Ovary (tissue), 9 donors: ENCODE data around the gene YPEL1. TPM values are rescaled to one million over a fixed set of nuclear protein-coding genes. Genes with fewer than 3 reads are reported as not detected.

Experiments
- DNase-seq, 5 donors: peaks; one replicate each; pipeline ENCODE4 v3.0.0-alpha.2; 2019 to 2020
- H3K27ac ChIP-seq, 2 donors: fragments of 200-600 bp; one replicate each; pipeline versions ENCODE4 v1.5.1 to v1.8.0; 2019 to 2022
- H3K27me3 ChIP-seq: fragments of 200-600 bp; one replicate; pipeline ENCODE4 v1.8.0; 2022
- H3K36me3 ChIP-seq: fragments of 200-600 bp; sonication (generic); one replicate; pipeline ENCODE4 v1.5.1; 2019
- H3K4me1 ChIP-seq: one replicate; pipeline ENCODE4 v1.8.1; 2013; ENCODE audit warnings: mild to moderate bottlenecking, moderate library complexity; ENCODE audit not compliant: insufficient read depth
- H3K4me3 ChIP-seq: fragments of 200-600 bp; sonication (generic); one replicate; pipeline ENCODE4 v1.5.1; 2017
- H3K9me3 ChIP-seq, 2 donors: fragments of 200-600 bp in 1 of 2; sonication (generic) in 1 of 2; one replicate each; pipeline versions ENCODE4 v1.5.1 to v1.8.1; 2013 to 2019; ENCODE audit warnings: mild to moderate bottlenecking in 1 of 2, moderate library complexity in 1 of 2
- CTCF ChIP-seq, 3 donors: fragments of 450-650 bp in 2 of 3; fragments of 200-600 bp in 1 of 3; IDR thresholded peaks; one replicate each; pipeline versions ENCODE4 v1.5.1 to v1.8.0; 2016 to 2022; ENCODE audit warnings: antibody characterized with exemption in 3 of 3, mild to moderate bottlenecking in 1 of 3
- EP300 ChIP-seq: sonication (generic); formaldehyde crosslinking; IDR thresholded peaks from one replicate; pipeline ENCODE4 v1.6.1; 2017; ENCODE audit warnings: antibody characterized with exemption
- POLR2A ChIP-seq: fragments of 450-650 bp; IDR thresholded peaks from one replicate; pipeline ENCODE4 v1.6.1; 2017; ENCODE audit warnings: antibody characterized with exemption, mild to moderate bottlenecking, moderate library complexity
- WGBS, 3 donors: extraction: QIAGEN DNeasy Blood & Tissue Kit in 1 of 3; methylation state at CpG; one replicate each; pipeline versions ENCODE4 v1.1.5 to v1.1.7; 2013 to 2017; 5-methylcytosine and 5-hydroxymethylcytosine counted together
- intact Hi-C, 4 donors: fragments of 100-400 bp; cut with DNase I; formaldehyde crosslinking; loops; one replicate each; pipeline versions ENCODE4 v1.11.0 to v1.15.1; 2022 to 2023
- polyA plus RNA-seq, 2 donors: library from polyadenylated mRNA; stranded (reverse); fragments of 200-250 nt in 1 of 2; fragments of 350-450 nt in 1 of 2; fragmentation: Illumina TruSeq in 1 of 2; extraction: RNeasy Lipid Tissue Mini Kit (QIAGEN cat#74804) in 1 of 2; gene quantifications; one replicate each; pipeline ENCODE4 v1.2.3, GENCODE V29; 2013 to 2014
- total RNA-seq, 7 donors: library from RNA; depleted of rRNA in 2 of 7; stranded (reverse); fragments of >200 nt in 2 of 7; fragmentation: NEBNext Ultra II Directional in 3 of 7; extraction: Animal tissue kit (Norgen Biotek cat#: 25700) in 3 of 7; gene quantifications; one replicate each; pipeline versions ENCODE4 v1.1.0 to v1.2.4, GENCODE V29; 2016 to 2023
- donor health status: DM: no; HTN: no; CAD: no; lungs with moderate emphysema.
- donor health status: DM: no; HTN: no; CAD: no.
- donor health status: Bipolar disorder and iron deficiency.
- donor health status: DM: yes; HTN: yes; CAD: no.
- donor health status: DM: no; HTN: no; CAD: no.
- donor health status: DM: yes; HTN: yes; CAD: no.

The YPEL1 gene
- total and polyA plus RNA-seq, 9 donors: 2.9 to 11.4 (median 8.5) TPM

- Histone ChIP-seq H3K9me3 (no peaks in the 10 kb centered on the region), H3K36me3 (no peaks in the 10 kb centered on the region), H3K4me1 (no peaks in the 10 kb centered on the region), H3K4me3 (no peak overlapping the region), H3K27me3 (no peaks in the 10 kb centered on the region), H3K27ac (no peak overlapping the region)
- TF ChIP-seq CTCF (IDR thresholded peaks at IDR 0.05) (no peak), POLR2A (no peak), EP300 (no peak)
- intact Hi-C loops: no loop called here
- WGBS, 3 donors: 81 to 83% (median 82%) methylated on average over 5 to 6 of the region's 6 CpGs
- DNase-seq: no peak
Measured at GRCh38 chr22:21688341-21688705, 47.3 kb downstream of the YPEL1 start.

- no peak for DNase-seq
- H3K36me3 ChIP-seq: no peaks in the 10 kb centered on the region
- H3K4me3 ChIP-seq: no peak overlapping the region
- intact Hi-C loops: no loop called here
- TF ChIP-seq EP300: no peak
- no peak for TF ChIP-seq CTCF (IDR thresholded peaks at IDR 0.05)
- no peak for TF ChIP-seq POLR2A
- no peaks in the 10 kb centered on the region for H3K9me3 ChIP-seq
- H3K27ac ChIP-seq: no peak overlapping the region
- no peaks in the 10 kb centered on the region for H3K27me3 ChIP-seq
- WGBS, 3 donors: 88 to 93% (median 90%) methylated on average over 11 of the region's 11 CpGs
- H3K4me1 ChIP-seq: no peaks in the 10 kb centered on the region
Measured at GRCh38 chr22:21687685-21688259, 47.8 kb downstream of the YPEL1 start.

GRCh38 chr22:21686634-21687393, 48.8 kb downstream of the YPEL1 start:
- Histone ChIP-seq H3K27ac (no peak overlapping the region), H3K9me3 (no peaks in the 10 kb centered on the region), H3K4me3 (no peak overlapping the region), H3K4me1 (no peaks in the 10 kb centered on the region), H3K27me3 (no peaks in the 10 kb centered on the region), H3K36me3 (no peaks in the 10 kb centered on the region)
- intact Hi-C loops: no loop called here
- no peak for DNase-seq
- TF ChIP-seq CTCF (IDR thresholded peaks at IDR 0.05) (no peak), EP300 (no peak), POLR2A (no peak)
- WGBS, 3 donors: 90 to 94% (median 93%) methylated on average over 22 to 23 of the region's 23 CpGs

GRCh38 chr22:21686193-21686608, 49.4 kb downstream of the YPEL1 start:
- H3K36me3 ChIP-seq: no peaks in the 10 kb centered on the region
- H3K27me3 ChIP-seq: no peaks in the 10 kb centered on the region
- H3K27ac ChIP-seq: no peak overlapping the region
- TF ChIP-seq EP300 (no peak), POLR2A (no peak), CTCF (IDR thresholded peaks at IDR 0.05) (no peak)
- no peak overlapping the region for H3K4me3 ChIP-seq
- 78 to 91% (median 91%) methylated on average over 8 of the region's 8 CpGs for WGBS, 3 donors
- no peaks in the 10 kb centered on the region for H3K4me1 ChIP-seq
- DNase-seq: no peak
- intact Hi-C loops: no loop called here
- H3K9me3 ChIP-seq: no peaks in the 10 kb centered on the region
